RWPE1 (cell line): ENCODE measurements around the gene ENOX1.

Experiments used
- CTCF ChIA-PET: fragments of 350-600 bp; sonication (Branson Sonifier 250); formaldehyde crosslinking; extraction: SDS; loops from one replicate; lab custom pipeline; 2021; lab: Yijun Ruan, JAX
- POLR2A ChIA-PET: fragments of 400-600 bp; formaldehyde crosslinking; extraction: SDS; loops from one replicate; lab custom pipeline; 2020; ENCODE audit warnings: antibody characterized with exemption; ENCODE audit not compliant: low non-redundant PET; lab: Yijun Ruan, JAX
- DNase-seq: peaks from one replicate; pipeline ENCODE4 v3.0.0; 2012; ENCODE audit warnings: low spot score
- H3K27ac ChIP-seq: fragments of 450-650 bp; 2 replicates; pipeline ENCODE4 v1.5.1; 2017
- CTCF ChIP-seq: fragments of 450-650 bp; conservative IDR thresholded peaks from 2 replicates; pipeline ENCODE4 v1.5.1; 2017; ENCODE audit warnings: low read depth, mild to moderate bottlenecking

The ENOX1 gene

GRCh38 chr13:43365039-43365344 is 421.8 kb downstream of the ENOX1 start:
- no peak for DNase-seq
- ChIA-PET POLR2A (no interaction called here), CTCF (no interaction called here)
- no peak overlapping the region for H3K27ac ChIP-seq
- no peak for TF ChIP-seq CTCF

GRCh38 chr13:43364210-43365038 is 422.3 kb downstream of the ENOX1 start:
- no peak overlapping the region for H3K27ac ChIP-seq
- CTCF ChIA-PET: no interaction called here
- no peak for DNase-seq
- POLR2A ChIA-PET: no interaction called here
- no peak for TF ChIP-seq CTCF

- ChIA-PET CTCF (no interaction called here), POLR2A (no interaction called here)
- no peak for TF ChIP-seq CTCF
- no peak for DNase-seq
- no peak overlapping the region for H3K27ac ChIP-seq
Measured at GRCh38 chr13:43363156-43363953, 423.4 kb downstream of the ENOX1 start.

GRCh38 chr13:43362556-43362955 is 424.2 kb downstream of the ENOX1 start:
- ChIA-PET POLR2A (no interaction called here), CTCF (no interaction called here)
- no peak for DNase-seq
- H3K27ac ChIP-seq: no peak overlapping the region
- no peak for TF ChIP-seq CTCF

GRCh38 chr13:43360892-43361610 is 425.7 kb downstream of the ENOX1 start:
- no peak for DNase-seq
- no peak overlapping the region for H3K27ac ChIP-seq
- ChIA-PET CTCF (interaction anchor here (0.6 to 1.6 kb wide), 2 partner anchors 14 to 27 kb away, joined by 4 to 5 read pairs; no protein-coding TSS in a partner anchor), POLR2A (no interaction called here)
- TF ChIP-seq CTCF: no peak

- POLR2A ChIA-PET: no interaction called here
- DNase-seq: no peak
- no peak overlapping the region for H3K27ac ChIP-seq
- no peak for TF ChIP-seq CTCF
- CTCF ChIA-PET: interaction anchor here (1.6 kb wide), 1 partner anchor 26 kb away, joined by 4 read pairs; no protein-coding TSS in a partner anchor
Measured at GRCh38 chr13:43360171-43360570, 426.6 kb downstream of the ENOX1 start.
